ENCODE data around the gene LDLRAP1.

DNA sequence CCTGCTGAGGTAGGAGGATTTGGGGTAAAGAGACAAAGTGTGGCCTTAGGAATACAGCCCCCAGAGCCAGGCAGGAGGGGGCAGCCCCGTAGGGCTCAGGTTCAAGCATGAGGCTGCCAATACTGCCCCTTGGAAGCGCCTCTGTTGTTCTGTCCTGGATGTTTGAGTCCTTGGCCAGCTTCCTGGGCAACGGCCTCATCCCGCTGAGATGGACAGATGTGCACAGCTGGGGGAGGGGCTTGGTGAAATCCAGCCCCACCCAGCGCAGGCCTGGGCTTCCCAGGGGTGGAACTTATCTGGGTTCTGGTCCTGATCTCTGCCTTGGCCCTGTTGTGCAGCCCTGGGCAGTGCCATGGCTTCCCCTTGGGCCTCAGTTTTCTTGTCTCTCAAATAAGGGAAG is 38.4 kb downstream of the LDLRAP1 start:
- TF ChIP-seq EZH2phosphoT487 (IDR thresholded peaks at IDR 0.05; ENCODE audit: low read depth) = no peak
- TF ChIP-seq, protein P1, sequence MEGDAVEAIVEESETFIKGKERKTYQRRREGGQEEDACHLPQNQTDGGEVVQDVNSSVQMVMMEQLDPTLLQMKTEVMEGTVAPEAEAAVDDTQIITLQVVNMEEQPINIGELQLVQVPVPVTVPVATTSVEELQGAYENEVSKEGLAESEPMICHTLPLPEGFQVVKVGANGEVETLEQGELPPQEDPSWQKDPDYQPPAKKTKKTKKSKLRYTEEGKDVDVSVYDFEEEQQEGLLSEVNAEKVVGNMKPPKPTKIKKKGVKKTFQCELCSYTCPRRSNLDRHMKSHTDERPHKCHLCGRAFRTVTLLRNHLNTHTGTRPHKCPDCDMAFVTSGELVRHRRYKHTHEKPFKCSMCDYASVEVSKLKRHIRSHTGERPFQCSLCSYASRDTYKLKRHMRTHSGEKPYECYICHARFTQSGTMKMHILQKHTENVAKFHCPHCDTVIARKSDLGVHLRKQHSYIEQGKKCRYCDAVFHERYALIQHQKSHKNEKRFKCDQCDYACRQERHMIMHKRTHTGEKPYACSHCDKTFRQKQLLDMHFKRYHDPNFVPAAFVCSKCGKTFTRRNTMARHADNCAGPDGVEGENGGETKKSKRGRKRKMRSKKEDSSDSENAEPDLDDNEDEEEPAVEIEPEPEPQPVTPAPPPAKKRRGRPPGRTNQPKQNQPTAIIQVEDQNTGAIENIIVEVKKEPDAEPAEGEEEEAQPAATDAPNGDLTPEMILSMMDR (IDR thresholded peaks at IDR 0.05; ENCODE audit: low read depth, low read length) = no peak

Data from OCI-LY3 (cell line).